ENCODE measurements around the gene PTPRE. TPM values are rescaled to one million over a fixed set of nuclear protein-coding genes. Genes with fewer than 3 reads are reported as not detected.
A peak's percentile ranks its signal among the peaks of the same experiment; 100 is the strongest.

PTPRE gene
- total and polyA plus RNA-seq, 2 donors from 2014 or later: 1.1 to 25.7 TPM

DNA sequence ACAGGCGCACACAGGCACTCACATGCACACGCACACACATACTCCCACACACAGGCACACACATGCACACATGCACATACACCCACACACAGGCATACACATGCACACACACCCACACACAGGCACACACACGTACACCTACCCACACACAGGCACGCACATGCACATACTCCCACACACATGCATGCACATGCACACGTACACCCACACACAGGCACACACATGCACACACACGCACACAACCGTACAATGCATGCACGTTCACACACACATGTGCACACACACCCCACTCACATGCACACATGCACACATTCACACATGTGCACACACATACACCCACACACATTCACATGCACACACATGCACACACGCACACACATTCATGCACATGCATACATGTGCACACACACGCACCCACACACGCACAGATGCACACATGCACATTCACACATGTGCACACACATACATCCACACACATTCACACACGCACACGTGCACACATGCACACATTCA lies 160.0 kb downstream of the PTPRE start:
- FAIRE-seq (no peak), DNase-seq (peak in 1 of 5 donors; percentile 49)
- TF ChIP-seq, protein P1, sequence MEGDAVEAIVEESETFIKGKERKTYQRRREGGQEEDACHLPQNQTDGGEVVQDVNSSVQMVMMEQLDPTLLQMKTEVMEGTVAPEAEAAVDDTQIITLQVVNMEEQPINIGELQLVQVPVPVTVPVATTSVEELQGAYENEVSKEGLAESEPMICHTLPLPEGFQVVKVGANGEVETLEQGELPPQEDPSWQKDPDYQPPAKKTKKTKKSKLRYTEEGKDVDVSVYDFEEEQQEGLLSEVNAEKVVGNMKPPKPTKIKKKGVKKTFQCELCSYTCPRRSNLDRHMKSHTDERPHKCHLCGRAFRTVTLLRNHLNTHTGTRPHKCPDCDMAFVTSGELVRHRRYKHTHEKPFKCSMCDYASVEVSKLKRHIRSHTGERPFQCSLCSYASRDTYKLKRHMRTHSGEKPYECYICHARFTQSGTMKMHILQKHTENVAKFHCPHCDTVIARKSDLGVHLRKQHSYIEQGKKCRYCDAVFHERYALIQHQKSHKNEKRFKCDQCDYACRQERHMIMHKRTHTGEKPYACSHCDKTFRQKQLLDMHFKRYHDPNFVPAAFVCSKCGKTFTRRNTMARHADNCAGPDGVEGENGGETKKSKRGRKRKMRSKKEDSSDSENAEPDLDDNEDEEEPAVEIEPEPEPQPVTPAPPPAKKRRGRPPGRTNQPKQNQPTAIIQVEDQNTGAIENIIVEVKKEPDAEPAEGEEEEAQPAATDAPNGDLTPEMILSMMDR (IDR thresholded peaks at IDR 0.05; ENCODE audit: borderline replicate concordance, extremely low read depth, insufficient read depth): no peak
- Histone ChIP-seq H3K27me3 (ENCODE audit: control insufficient read depth, insufficient read depth, low read length) (no peaks in the 10 kb centered on the region), H3K4me1 (ENCODE audit: control insufficient read depth in 2 of 3, insufficient read depth in 2 of 3, low read depth in 1 of 3, low read length in 3 of 3) (peaks cover 0 to 3% (median 0%) of the 10 kb centered on the region in 3 donors), H3K4me3 (ENCODE audit: low read length in 3 of 3) (no peak overlapping the region), H3K9me3 (ENCODE audit: control insufficient read depth in 2 of 3, insufficient read depth in 1 of 3, low read length in 3 of 3) (no peaks in the 10 kb centered on the region), H3K27ac (ENCODE audit: low read depth in 2 of 2, low read length in 2 of 2) (no peak overlapping the region), H3K36me3 (ENCODE audit: control insufficient read depth in 2 of 3, insufficient read depth in 3 of 3, low read length in 3 of 3) (peaks cover 4 to 18% (median 6%) of the 10 kb centered on the region in 3 donors), H3K9ac (ENCODE audit: low read length in 3 of 3) (no peak overlapping the region)
- intact Hi-C loops (cut with DNase I): no loop called here

DNA sequence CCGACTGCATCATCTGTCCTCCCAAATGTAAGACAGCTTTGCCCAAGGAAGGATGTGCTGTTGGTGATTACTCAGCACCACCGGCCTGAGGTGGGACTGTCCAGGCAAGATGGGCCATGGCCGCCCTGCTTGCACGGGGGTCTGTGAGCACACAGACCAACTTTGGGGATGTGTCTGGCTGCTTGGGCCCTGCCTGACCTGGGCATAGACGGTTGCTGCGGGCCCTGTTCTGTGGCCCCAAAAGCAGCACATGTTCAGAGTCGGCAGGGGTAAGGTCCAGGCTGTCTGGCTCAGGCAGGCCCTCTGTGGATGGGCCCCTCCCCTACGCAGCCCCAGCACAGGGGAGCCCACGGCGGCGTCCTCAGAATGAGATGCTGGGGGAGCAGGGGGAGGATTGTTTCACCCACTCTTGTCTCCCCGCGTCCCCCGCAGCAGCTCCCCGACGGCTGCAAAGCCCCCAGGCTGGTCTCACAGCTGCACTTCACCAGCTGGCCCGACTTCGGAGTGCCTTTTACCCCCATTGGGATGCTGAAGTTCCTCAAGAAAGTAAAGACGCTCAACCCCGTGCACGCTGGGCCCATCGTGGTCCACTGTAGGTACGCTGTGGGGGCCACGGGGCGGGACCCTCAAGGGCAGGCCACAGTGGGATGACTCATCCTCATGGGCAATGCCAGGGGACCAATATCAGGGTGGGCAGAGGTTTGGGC lies 160.9 kb downstream of the PTPRE start:
- no peaks in the 10 kb centered on the region for H3K9me3 ChIP-seq (ENCODE audit: control insufficient read depth in 2 of 3, insufficient read depth in 1 of 3, low read length in 3 of 3)
- intact Hi-C loops (cut with DNase I): no loop called here
- no peak overlapping the region for H3K9ac ChIP-seq (ENCODE audit: low read length in 3 of 3)
- peak in 1 of 5 donors; percentile 70 for DNase-seq
- no peak overlapping the region for H3K27ac ChIP-seq (ENCODE audit: low read depth in 2 of 2, low read length in 2 of 2)
- peaks cover 0 to 3% (median 0%) of the 10 kb centered on the region in 3 donors for H3K4me1 ChIP-seq (ENCODE audit: control insufficient read depth in 2 of 3, insufficient read depth in 2 of 3, low read depth in 1 of 3, low read length in 3 of 3)
- FAIRE-seq: no peak
- TF ChIP-seq, protein P1 (IDR thresholded peaks at IDR 0.05; ENCODE audit: borderline replicate concordance, extremely low read depth, insufficient read depth): no peak
- H3K36me3 ChIP-seq (ENCODE audit: control insufficient read depth in 2 of 3, insufficient read depth in 3 of 3, low read length in 3 of 3): peaks cover 4 to 18% (median 6%) of the 10 kb centered on the region in 3 donors
- no peaks in the 10 kb centered on the region for H3K27me3 ChIP-seq (ENCODE audit: control insufficient read depth, insufficient read depth, low read length)
- H3K4me3 ChIP-seq (ENCODE audit: low read length in 3 of 3): no peak overlapping the region

DNA sequence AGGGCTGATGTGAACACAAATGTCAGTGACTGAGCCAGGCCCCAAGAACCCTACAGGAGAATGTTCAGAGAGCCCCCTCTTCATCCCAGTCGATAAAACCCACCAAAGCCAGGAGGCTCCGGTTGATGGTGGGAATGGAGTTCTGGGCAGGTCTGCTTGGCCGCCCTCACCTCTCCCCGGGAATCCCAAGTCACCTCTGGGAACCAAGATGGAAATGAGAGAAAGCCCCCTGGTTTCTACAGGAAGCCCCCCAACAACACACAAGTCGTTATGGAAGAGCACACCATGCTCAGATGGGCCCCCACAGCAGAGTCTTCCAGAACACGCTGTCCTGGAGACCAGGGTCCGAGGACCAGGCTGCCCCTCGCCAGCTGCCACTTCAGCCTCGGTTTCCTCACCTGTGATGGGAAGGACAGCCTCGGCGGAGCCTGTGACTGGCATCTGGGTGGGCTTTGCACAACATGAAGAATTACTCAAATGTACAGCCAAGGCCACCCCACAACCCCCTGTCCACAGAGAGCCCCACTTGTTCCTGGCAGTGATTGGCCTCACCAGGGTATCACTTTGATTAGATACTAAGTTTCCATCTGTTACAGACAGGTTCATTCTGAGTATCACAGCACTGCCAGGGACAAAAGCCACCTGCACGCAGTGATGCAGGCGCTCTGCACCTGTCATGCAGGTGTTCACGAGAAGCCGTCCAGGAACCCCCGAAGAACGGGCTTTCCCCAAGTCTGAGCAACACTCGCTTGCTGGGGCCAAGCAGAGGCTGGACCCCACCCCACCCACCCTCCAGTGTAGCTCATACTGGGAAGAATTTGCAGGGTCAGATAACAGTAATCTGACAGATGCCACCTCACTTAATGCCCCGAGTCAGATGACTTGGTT lies 161.7 kb downstream of the PTPRE start:
- TF ChIP-seq, protein P1 (IDR thresholded peaks at IDR 0.05; ENCODE audit: borderline replicate concordance, extremely low read depth, insufficient read depth): no peak
- Histone ChIP-seq H3K27ac (ENCODE audit: low read depth in 2 of 2, low read length in 2 of 2) (no peak overlapping the region), H3K9me3 (ENCODE audit: control insufficient read depth in 2 of 3, insufficient read depth in 1 of 3, low read length in 3 of 3) (no peaks in the 10 kb centered on the region), H3K36me3 (ENCODE audit: control insufficient read depth in 2 of 3, insufficient read depth in 3 of 3, low read length in 3 of 3) (peaks cover 4 to 18% (median 6%) of the 10 kb centered on the region in 3 donors), H3K4me3 (ENCODE audit: low read length in 3 of 3) (no peak overlapping the region), H3K9ac (ENCODE audit: low read length in 3 of 3) (no peak overlapping the region), H3K4me1 (ENCODE audit: control insufficient read depth in 2 of 3, insufficient read depth in 2 of 3, low read depth in 1 of 3, low read length in 3 of 3) (peaks cover 0 to 3% (median 0%) of the 10 kb centered on the region in 3 donors), H3K27me3 (ENCODE audit: control insufficient read depth, insufficient read depth, low read length) (no peaks in the 10 kb centered on the region)
- FAIRE-seq (no peak), DNase-seq (peak in 1 of 5 donors; percentile 66)
- intact Hi-C loops (cut with DNase I): no loop called here
